Fibroblast of skin of back (primary cell): ENCODE results near the gene ADCY2.

ENCODE experiments used
- DNase-seq: peaks from one replicate; pipeline ENCODE4 v3.0.0-alpha.2; 2013

ADCY2 gene

DNA sequence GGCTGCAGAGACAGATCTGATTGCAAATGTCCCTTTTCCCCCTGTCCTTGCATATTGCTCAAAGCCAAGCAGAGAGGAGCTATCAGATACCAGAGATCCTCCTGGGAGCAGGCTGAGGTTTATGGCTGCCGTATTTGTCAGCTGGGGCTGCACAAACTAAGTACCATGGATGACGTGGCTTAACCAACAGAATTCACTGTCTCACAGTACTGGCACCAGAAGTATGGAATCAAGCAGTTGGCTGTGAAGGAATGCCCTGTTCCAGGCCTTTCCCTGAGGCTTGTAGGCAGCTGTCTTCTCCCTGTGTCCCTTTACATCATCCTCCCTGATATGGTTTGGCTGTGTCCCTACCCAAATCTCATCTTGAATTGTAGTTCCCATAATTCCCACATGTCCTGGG lies 452.4 kb downstream of the ADCY2 start:
- peak; percentile 38 for DNase-seq

DNA sequence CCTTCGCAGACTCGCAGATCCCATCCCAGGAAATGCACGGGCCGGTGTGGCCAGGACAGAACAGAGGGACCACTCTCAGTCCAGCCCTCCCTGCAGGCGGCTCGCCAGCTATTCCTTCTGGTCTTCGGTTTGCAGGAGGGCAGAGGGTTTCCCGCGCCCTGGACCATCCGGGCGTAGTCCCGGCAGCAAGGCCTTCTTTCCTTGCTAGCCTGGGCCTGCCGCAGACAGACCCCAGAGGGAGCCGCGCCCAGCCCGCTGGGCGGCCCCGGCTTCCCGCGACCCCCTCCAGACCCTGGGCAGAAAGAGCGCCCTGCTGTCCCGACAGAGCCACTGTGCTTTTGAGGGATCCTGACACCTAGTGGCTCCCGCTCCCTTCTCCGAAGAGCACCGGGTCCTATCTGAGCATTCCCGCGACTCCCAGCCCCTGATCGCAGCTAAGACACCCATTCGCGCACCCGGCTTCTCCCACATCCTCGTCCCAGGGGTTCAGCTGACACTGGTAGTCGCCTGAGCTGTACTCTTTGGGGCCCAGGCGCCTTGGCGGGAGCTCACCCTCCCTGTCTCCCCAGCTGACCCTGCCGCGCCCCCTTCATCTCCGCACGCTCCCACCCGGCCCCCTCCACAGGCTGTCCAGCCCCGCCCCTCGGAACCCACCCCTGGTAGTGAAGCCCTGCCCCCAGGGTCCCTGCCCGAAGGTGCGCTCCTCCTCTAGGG lies 453.9 kb downstream of the ADCY2 start:
- peak; percentile 14 for DNase-seq

DNA sequence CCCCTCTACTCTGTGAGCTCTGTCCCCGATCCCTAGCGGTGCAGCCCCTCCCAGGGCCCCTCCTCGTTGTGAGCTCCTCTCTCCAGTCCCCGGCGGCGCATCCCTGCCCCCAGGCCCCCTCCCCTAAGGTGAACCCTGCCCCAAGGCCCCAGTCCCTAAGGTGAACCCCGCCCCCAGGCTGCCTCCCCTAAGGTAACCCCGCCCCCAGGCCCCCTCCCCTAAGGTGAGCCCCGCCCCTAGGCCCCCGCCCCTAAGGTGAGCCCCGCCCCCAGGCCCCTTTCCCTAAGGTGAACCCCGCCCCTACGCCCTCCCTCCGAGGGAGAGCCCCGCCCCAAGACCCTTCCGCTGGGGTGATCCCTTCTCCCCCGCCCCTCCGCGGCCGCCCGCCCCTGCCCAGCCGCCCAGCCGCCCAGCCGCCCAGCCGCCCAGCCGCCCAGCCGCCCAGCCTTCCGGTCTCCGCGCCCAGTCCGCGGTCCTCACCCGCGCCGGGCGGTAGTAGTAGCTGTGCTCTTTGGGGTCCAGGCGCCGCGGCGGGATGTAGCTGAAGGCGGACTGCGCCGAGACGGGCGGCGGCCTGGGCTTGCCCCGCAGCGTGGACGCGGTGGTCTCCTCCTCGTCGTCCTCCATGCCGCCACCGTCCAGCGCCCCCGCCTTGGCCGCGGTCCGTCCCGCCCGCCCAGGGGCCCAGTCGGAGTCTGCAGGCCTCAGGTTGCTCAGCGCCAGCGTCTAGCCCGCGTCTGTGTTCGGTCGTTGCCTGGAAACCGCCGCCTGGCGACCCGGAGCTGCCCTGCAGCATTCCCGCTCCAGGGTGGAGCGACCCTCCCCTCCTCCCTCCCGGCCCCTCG lies 454.7 kb downstream of the ADCY2 start, which contains the start of gene CFAP90:
TSS of gene CFAP90 (minus strand) at position 739 of the 845 bp plus-strand sequence. CDS start at position 627, 112 bp downstream.
- DNase-seq: peak; percentile 48

DNA sequence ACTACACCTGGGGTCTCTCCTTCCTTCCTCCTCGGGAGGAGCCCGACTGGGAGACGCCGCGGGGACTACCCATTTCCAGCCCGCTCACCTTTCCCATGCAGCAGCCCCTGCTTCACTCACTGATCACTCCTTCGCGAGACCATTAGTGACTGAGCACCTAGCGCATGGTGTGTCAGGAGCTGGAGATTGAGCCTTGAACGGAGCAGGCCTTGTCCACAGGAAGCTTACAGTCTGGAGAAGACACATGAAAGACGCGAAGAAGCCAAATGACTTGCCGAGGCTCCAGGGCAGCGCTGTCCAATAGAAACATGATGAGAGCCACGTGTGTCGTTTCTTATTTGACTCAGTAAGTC lies 455.3 kb downstream of the ADCY2 start:
- no peak for DNase-seq

GRCh38 chr5:7851617-7852289 lies 455.8 kb downstream of the ADCY2 start:
- DNase-seq: no peak

DNA sequence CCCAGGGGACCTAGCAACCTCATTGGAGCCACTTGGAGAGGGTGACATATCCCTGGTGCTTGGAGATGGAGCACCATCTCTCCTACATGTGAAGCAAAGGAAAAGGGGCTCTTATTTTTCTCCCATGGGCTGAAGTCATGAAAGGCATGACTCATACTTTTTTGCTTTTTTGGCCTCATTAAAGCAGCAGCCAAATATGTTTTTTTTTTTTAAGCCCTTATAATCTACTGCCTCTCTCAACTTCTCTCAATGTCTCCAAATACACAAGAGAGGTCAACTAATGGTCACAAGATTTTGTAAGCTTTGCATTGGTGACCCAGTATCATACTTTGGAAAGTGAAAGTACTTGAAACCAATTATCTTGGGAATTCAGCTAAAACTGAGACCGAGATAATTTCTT lies 456.6 kb downstream of the ADCY2 start:
- peak; percentile 41 for DNase-seq

DNA sequence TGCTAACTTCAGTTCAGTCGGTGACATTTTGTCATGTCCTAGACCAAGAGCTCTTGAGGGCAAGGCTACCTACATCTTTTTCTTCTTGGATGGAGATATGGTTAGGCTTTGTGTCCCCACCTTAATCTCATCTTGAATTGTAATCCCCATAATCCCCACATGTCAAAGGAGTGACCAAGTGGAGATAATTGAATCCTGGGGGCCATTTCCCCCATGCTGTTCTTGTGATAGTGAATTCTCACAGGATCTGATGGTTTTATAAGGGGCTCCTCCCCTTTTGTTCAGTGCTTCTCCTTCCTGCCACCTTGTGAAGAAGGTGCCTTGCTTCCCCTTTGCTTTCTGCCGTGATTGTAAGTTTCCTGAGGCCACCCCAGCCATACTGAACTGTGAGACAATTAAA lies 457.1 kb downstream of the ADCY2 start:
- DNase-seq: no peak

DNA sequence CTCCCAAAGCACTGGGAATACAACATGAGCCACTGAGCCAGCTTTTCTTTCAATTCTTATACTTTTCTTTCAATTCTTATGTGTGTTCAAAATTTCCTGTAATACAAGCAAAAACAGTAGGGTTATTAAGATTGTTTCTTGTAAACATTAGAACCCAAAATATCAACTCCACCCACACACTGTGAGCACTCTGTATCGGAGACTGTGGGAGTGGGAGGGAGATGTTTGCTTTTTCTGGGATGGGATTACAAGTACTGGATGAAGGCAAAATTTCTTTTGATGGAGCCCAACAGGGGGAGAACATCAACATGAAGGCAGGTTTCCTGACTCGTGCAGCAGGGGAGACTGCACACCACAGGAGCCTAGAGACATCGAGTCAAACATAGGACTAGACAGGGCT lies 459.7 kb downstream of the ADCY2 start:
- DNase-seq: no peak

DNA sequence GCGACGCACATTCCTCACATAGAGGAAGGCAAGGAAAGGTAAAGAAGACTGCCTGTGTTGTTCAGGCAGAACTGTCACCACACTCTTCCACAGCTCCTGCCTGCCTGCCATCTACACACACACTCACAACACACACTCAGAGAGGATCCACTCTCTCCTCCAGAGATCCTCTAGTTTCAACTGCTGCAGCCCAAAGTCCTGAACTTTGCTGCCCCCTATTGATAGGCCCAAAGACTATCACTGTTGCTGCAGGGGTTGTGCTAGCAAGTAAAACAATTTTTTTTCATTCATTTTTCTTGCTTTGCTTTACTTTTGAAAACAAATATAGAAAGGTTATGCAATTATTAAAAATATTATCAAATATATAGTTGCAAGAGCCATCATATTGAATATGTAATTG lies 460.9 kb downstream of the ADCY2 start:
- DNase-seq: peak; percentile 24

DNA sequence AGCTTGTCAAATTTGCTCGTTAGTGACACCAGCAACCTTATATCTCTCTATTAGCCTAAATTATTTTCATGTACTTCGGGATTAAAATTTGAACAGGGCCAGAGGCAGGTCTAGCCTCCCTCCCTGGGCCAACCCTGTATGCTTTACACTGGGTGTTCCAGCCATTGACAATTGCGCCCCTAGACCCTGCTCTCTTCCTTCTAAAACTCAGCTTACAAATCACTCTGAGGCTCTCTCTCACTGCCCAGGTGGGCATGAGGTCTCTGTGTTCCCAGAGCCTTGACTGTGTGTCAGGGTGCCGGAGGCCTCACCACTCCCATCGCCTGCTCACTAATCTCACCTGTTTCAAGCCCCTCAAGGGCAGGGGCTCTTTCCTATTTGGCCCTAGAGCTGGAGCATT lies 461.4 kb downstream of the ADCY2 start:
- no peak for DNase-seq

GRCh38 chr5:7857926-7858632 lies 462.1 kb downstream of the ADCY2 start:
- no peak for DNase-seq

- DNase-seq: no peak
These were observed 470.3 kb downstream of the ADCY2 start for GRCh38 chr5:7866196-7866595.

DNA sequence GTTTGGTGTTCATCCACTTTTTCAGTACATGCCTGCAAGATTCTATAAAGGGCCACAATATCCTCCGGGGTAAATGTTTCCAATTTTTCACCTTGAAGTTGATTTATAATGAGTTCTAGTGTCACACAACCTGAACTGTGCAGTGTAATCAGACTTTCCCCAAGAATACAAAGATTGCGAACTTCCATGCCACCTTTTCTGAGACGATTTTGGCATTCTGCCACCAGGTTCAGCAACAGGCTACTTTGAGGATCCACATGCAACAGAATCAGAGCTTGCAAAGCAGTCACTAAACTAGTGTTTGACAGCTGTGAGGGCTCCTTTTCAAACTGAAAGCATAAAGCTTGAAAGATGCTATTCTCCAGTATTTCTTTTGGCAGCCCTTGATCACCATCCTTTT lies 471.3 kb downstream of the ADCY2 start:
- no peak for DNase-seq

GRCh38 chr5:7868427-7868772 lies 472.5 kb downstream of the ADCY2 start:
- peak; percentile 3 for DNase-seq

- peak; percentile 94 for DNase-seq
These were observed 473.0 kb downstream of the ADCY2 start, which contains the start of the genes FASTKD3 and MTRR for GRCh38 chr5:7868773-7869473. Gene FASTKD3, minus strand, starts transcription at chr5:7869031. Its CDS starts 948 bp downstream, at chr5:7868083. Gene MTRR, plus strand, starts transcription at chr5:7869148. Its CDS starts 1,647 bp downstream, at chr5:7870795.

GRCh38 chr5:7869474-7870136 lies 473.7 kb downstream of the ADCY2 start:
- peak; percentile 11 for DNase-seq

GRCh38 chr5:7871653-7872052 lies 475.7 kb downstream of the ADCY2 start:
- no peak for DNase-seq

GRCh38 chr5:7872517-7873130 lies 476.7 kb downstream of the ADCY2 start:
- no peak for DNase-seq

DNA sequence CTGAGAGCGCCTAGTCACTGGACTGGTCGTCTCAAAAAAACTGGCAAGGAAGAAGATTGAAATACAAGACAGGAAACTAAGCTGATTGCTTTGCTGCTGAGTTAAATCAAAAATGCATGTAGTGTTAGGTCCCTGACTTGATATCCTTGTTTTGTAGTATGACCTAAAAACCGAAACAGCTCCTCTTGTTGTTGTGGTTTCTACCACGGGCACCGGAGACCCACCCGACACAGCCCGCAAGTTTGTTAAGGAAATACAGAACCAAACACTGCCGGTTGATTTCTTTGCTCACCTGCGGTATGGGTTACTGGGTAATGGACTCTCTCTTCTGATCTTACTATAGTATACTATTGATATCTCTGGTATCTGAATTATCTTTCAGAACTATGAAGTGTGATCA lies 477.3 kb downstream of the ADCY2 start:
- DNase-seq: no peak

GRCh38 chr5:7874639-7875038 lies 478.7 kb downstream of the ADCY2 start:
- DNase-seq: no peak

GRCh38 chr5:7875151-7875550 lies 479.2 kb downstream of the ADCY2 start:
- no peak for DNase-seq
